ENCODE data around the gene PMF1. TPM values are rescaled to one million over a fixed set of nuclear protein-coding genes. Genes with fewer than 3 reads are reported as not detected.
"Not testable (repeated sequence)": the region's sequence is repeated elsewhere in the genome, so short reads cannot be mapped to it uniquely, and the experiment has no call there.

Gene PMF1
- total RNA-seq = 64.8 TPM
- long read RNA-seq, transcript PMF1-202 (5 exons, 1,068 nt) = major isoform, 34 of 40 reads
- long read RNA-seq, transcript PMF1-203 (5 exons, 1,019 nt) = minor isoform, 5 of 40 reads
- long read RNA-seq, partial matches to known transcripts = 0 of 40 reads
- long read RNA-seq, other reads (novel, unspliced or antisense) = 1 of 40 reads

DNA sequence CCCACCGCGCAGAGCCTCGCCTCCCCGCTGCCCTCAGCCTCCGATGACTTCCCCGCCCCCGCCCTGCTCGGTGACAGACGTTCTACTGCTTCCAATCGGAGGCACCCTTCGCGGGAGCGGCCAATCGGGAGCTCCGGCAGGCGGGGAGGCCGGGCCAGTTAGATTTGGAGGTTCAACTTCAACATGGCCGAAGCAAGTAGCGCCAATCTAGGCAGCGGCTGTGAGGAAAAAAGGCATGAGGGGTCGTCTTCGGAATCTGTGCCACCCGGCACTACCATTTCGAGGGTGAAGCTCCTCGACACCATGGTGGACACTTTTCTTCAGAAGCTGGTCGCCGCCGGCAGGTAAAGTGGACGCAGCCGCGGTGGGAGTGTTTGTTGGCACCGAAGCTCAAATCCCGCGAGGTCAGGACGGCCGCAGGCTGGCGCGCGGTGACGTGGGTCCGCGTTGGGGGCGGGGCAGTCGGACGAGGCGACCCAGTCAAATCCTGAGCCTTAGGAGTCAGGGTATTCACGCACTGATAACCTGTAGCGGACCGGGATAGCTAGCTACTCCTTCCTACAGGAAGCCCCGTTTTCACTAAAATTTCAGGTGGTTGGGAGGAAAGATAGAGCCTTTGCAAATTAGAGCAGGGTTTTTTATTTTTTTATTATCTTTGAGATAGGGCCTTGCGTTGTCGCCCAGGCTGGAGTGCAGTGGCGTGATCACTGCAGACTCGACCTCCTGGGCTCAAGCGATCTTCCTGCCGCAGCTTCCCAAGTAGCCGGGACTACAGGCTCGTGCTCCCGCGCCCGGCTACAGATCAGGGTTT, at the start of gene PMF1:
Gene PMF1, plus strand, starts transcription at position 175 of the 811 bp plus-strand sequence. Its CDS starts 9 bp downstream, at position 184.
- DNase-seq (peak; percentile 98), ATAC-seq (ENCODE audit: poor library complexity) (peak; percentile 99)
- intact Hi-C loops (cut with DNase I) = no loop called here

GRCh38 chr1:156163712-156164111, 49.1 kb upstream of the PMF1 start:
- intact Hi-C loops (cut with DNase I) = no loop called here
- no peak for ATAC-seq (ENCODE audit: poor library complexity)
- DNase-seq = no peak

GRCh38 chr1:156164125-156164831, 48.5 kb upstream of the PMF1 start:
- DNase-seq (no peak), ATAC-seq (ENCODE audit: poor library complexity) (no peak)
- intact Hi-C loops (cut with DNase I) = no loop called here

- DNase-seq (no peak), ATAC-seq (ENCODE audit: poor library complexity) (no peak)
- intact Hi-C loops (cut with DNase I) = no loop called here
Observed at GRCh38 chr1:156165083-156165482, 47.7 kb upstream of the PMF1 start.

DNA sequence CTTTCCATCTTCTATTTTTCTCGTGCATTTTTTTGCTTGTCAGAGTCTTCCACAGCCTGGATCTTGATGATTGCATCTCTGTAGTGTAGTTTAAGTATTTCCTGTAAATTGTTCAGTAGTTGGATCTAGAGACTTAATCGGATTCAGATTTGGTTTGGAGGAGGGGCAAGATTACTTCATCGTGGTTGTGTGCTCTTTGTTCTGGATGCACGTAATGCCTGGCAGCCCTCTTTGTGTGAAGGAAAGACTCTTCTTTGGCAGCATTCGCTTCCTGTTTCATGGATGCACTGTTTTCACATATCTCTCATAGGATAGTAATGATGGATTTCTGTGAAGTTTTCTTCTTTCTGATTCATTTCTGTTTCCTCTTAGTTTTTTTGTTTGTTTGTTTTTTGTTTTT, 45.3 kb upstream of the PMF1 start:
- DNase-seq (no peak), ATAC-seq (ENCODE audit: poor library complexity) (no peak)
- intact Hi-C loops (cut with DNase I) = no loop called here

GRCh38 chr1:156172696-156173470, 39.9 kb upstream of the PMF1 start:
- DNase-seq (no peak), ATAC-seq (ENCODE audit: poor library complexity) (no peak)
- intact Hi-C loops (cut with DNase I) = no loop called here

- ATAC-seq (ENCODE audit: poor library complexity) = no peak
Observed at GRCh38 chr1:156176610-156177210, 36.1 kb upstream of the PMF1 start.

DNA sequence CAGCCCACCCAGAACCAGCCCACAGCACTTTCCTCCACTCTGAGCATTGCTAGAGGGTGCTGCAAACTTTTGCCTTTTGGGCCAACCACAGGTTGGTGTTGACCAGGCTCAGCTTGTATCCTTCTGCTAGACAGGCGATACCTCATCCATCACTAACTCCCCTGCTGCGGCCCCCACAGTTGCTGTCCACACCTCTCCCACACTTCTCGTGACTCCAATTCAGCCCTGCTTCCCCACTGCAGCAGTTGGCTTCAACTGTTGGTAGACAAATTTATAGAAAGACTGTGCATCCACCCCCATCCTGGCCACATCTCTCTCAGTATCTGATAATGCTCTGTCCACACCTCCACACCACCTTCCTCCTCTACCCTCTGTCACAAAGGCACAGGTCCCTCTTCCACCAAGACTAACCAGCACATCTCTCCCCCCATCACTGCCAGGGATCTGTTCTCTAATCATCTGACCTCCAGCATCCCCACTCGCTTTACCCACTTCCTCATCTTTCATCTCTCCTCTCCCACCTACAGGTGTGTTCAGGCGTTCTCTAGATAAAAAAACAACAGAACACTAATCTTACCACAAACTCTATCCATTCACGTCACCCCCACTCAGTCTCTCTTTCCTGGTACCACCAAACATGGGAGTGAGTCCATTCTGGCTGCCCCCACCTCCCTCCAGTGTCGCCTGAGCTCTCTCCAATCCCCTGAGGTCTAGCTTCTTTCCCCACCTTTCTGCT, 34.7 kb upstream of the PMF1 start:
- no peak for DNase-seq
- ATAC-seq (ENCODE audit: poor library complexity) = no peak
- intact Hi-C loops (cut with DNase I) = no loop called here

More at GRCh38 chr1:156176610-156177210, 36.1 kb upstream of the PMF1 start:
- DNase-seq = no peak
- intact Hi-C loops (cut with DNase I) = no loop called here

DNA sequence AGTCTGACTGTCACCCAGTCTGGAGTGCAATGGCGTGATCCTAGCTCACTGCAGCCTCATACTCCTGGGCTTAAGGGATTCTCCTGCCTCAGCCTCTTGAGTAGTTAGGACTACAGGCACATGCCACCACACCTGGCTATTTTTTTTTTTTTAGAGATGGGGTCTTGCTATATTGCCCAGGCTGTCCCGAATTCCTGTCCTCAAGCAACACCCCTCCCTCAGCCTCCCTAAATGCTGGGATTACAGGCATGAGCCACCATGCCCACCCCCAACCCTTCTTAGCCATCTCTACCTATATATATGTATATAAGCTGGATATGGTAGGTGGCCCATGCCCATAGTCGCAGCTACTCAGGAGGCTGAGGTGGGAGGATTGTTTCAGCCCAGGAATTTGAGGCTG, 32.3 kb upstream of the PMF1 start:
- no peak for ATAC-seq (ENCODE audit: poor library complexity)
- intact Hi-C loops (cut with DNase I) = no loop called here
- no peak for DNase-seq

DNA sequence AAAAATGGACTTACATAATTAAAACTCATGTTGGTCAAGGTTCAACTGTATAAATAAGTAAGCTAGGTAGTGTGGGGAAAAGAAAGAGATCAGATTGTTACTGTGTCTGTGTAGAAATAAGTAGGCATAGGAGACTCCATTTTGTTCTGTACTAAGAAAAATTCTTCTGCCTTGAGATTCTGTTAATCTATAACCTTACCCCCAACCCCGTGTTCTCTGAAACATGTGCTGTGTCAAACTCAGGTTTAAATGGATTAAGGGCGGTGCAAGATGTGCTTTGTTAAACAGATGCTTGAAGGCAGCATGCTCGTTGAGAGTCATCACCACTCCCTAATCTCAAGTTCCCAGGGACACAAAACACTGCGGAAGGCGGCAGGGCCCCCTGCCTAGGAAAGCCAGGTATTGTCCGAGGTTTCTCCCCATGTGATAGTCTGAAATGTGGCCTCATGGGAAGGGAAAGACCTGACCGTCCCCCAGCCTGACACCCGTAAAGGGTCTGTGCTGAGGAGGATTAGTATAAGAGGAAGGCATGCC, 31.3 kb upstream of the PMF1 start:
- intact Hi-C loops (cut with DNase I) = not testable (repeated sequence)

DNA sequence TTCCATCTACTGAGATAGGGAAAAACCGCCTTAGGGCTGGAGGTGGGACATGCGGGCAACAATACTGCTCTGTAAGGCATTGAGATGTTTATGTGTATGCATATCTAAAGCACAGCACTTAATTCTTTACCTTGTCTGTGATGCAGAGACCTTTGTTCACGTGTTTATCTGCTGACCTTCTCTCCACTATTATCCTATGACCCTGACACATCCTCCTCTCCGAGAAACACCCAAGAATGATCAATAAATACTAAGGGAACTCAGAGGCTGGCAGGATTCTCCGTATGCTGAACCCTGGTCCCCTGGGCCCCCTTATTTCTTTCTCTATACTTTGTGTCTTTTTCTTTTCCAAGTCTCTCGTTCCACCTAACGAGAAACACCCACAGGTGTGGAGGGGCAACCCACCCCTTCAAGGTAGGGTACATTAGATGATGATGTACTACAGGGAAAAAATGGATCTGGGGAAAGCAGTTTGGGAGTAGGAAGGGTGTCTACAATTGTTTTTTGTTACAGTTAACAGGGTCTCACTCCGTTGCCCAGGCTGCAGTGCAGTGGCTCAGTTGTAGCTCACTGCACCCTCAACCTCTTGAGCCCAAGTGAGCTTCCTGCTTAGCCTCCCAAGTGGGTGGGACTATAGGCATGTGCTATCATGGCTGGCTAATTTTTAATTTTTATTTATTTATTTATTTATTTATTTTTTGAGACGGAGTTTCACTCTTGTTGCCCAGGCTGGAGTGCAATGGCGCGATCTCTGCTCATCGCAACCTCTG, 30.6 kb upstream of the PMF1 start:
- intact Hi-C loops (cut with DNase I); DNase-seq; ATAC-seq (ENCODE audit: poor library complexity): not testable (repeated sequence)

More for the DNA sequence above, 31.3 kb upstream of the PMF1 start:
- not testable (repeated sequence) for ATAC-seq (ENCODE audit: poor library complexity); DNase-seq

- intact Hi-C loops (cut with DNase I); ATAC-seq (ENCODE audit: poor library complexity); DNase-seq: not testable (repeated sequence)
Observed at GRCh38 chr1:156186347-156187177, 26.2 kb upstream of the PMF1 start.

DNA sequence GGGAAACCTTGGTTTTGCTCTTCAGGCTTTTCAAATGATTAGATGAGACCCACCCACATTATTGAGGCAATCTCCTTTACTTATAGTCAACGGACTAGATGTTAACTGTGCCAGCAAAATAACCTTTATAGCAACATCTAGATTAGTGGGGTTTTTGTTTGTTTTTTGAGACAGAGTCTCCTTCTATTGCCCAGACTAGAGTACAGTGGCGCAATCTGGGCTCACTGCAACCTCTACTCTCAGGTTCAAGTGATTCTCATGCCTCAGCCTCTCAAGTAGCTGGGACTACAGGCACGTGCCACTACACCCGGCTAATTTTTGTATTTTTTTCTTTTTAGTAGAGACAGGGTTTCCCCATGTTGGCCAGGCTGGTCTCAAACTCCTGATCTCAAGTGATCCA, 22.5 kb upstream of the PMF1 start:
- ATAC-seq (ENCODE audit: poor library complexity); DNase-seq: not testable (repeated sequence)
- intact Hi-C loops (cut with DNase I) = loop anchor here (10.0 kb wide), 1 partner anchor 45 kb away; no protein-coding TSS in a partner anchor

GRCh38 chr1:156191292-156191964, 21.4 kb upstream of the PMF1 start:
- ATAC-seq (ENCODE audit: poor library complexity) (no peak), DNase-seq (no peak)
- intact Hi-C loops (cut with DNase I) = loop anchor here (10.0 kb wide), 1 partner anchor 47 kb away; no protein-coding TSS in a partner anchor

DNA sequence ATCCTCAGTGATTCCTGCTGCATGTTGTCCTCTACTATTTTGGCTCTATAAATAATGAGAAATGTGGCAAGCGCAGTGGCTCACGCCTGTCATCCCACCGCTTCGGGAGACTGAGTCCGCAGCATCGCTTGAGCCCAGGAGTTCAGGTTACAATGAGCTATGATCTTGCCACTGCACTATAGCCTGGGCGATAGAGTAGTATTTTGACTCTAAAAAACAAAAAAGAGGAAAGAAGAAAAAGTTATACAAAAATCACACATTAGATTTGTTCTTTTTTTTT, 19.7 kb upstream of the PMF1 start:
- intact Hi-C loops (cut with DNase I) = loop anchor here (10.0 kb wide), 1 partner anchor 48 kb away; no protein-coding TSS in a partner anchor
- ATAC-seq (ENCODE audit: poor library complexity) = no peak
- DNase-seq = no peak
